Ishikawa (cell line): ENCODE measurements around the gene SLAIN2.

Experiments
- CEBPB ChIP-seq: IDR thresholded peaks from 2 replicates; pipeline ENCODE4 v1.6.1; 2012
- CREB1 ChIP-seq: IDR thresholded peaks from 2 replicates; pipeline ENCODE4 v1.6.1; 2012; ENCODE audit warnings: low read depth
- EGR1 ChIP-seq: IDR thresholded peaks from 2 replicates; pipeline ENCODE4 v1.6.1; 2012
- EP300 ChIP-seq: IDR thresholded peaks from 2 replicates; pipeline ENCODE4 v1.6.1; 2012; ENCODE audit warnings: borderline replicate concordance
- FOXM1 ChIP-seq: IDR thresholded peaks from 2 replicates; pipeline ENCODE4 v1.6.1; 2012; ENCODE audit warnings: low read depth, borderline replicate concordance
- MAX ChIP-seq: IDR thresholded peaks from 2 replicates; pipeline ENCODE4 v1.6.1; 2012
- NFIC ChIP-seq: IDR thresholded peaks from 2 replicates; pipeline ENCODE4 v1.6.1; 2012
- RAD21 ChIP-seq: IDR thresholded peaks from 2 replicates; pipeline ENCODE4 v1.6.1; 2012; ENCODE audit warnings: low read depth
- REST ChIP-seq: IDR thresholded peaks from 2 replicates; pipeline ENCODE4 v1.6.1; 2012; ENCODE audit warnings: low read depth, mild to moderate bottlenecking
- TAF1 ChIP-seq: IDR thresholded peaks from 2 replicates; pipeline ENCODE4 v1.6.1; 2012; ENCODE audit warnings: low read depth, mild to moderate bottlenecking
- TCF12 ChIP-seq: IDR thresholded peaks from 2 replicates; pipeline ENCODE4 v1.6.1; 2012; ENCODE audit warnings: low read depth
- TEAD4 ChIP-seq: IDR thresholded peaks from 2 replicates; pipeline ENCODE4 v1.6.1; 2012
- USF1 ChIP-seq: IDR thresholded peaks from 2 replicates; pipeline ENCODE4 v1.6.1; 2012
- YY1 ChIP-seq: IDR thresholded peaks from 2 replicates; pipeline ENCODE4 v1.6.1; 2012; ENCODE audit warnings: low read depth
- ZBTB7A ChIP-seq: IDR thresholded peaks from 2 replicates; pipeline ENCODE4 v1.6.1; 2012; ENCODE audit warnings: low read depth

Gene SLAIN2

DNA sequence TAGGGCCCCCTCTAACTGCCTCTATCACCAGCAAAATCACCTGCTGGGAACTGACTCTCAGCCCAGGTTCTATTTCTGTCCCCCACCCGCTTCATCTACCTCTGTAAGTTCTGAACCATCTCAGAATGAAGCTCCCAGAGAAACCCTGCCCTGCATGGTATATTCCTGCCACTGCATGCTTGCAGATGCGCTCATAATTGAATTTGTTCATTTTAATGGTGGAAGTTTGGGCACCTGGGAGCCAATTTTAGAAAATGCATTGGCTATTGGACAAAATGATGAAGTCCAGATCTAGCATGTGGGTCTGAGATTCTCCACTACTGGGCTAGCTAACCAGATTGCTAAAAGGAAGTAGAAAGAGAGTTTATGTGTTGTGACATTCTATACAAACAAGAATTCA lies 113.3 kb downstream of the SLAIN2 start:
- TF ChIP-seq EGR1 (no peak), ZBTB7A (no peak), FOXM1 (no peak), TAF1 (no peak), RAD21 (no peak), TEAD4 (no peak), CEBPB (no peak), REST (no peak), YY1 (no peak), USF1 (no peak)

- TF ChIP-seq RAD21: no peak
- TF ChIP-seq NFIC: no peak
- TF ChIP-seq MAX: no peak
- no peak for TF ChIP-seq CREB1
- TF ChIP-seq CEBPB: no peak
- TF ChIP-seq TCF12: no peak
- TF ChIP-seq REST: no peak
- no peak for TF ChIP-seq USF1
- no peak for TF ChIP-seq ZBTB7A
- no peak for TF ChIP-seq EGR1
- TF ChIP-seq TAF1: no peak
- TF ChIP-seq YY1: no peak
These were observed 119.7 kb downstream of the SLAIN2 start for GRCh38 chr4:48461000-48461399.

DNA sequence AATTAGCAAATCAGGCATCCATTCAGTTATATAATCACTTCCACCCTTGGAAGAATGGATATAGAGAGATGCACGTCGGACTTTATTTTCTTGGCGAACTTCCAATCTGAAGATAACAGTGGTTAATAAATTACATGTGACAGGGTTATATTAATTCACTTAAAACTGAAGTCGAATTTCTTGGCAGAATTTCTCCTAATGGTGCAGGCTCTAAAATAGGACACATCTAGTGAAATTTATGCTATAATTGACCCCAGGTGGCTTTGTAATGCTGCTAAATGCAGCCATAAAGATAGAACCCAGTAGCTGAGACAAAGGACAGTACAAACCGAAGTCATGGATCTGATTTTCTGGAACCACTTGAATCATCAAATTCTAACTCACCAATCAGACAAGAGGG lies 121.0 kb downstream of the SLAIN2 start:
- TF ChIP-seq NFIC (no peak), REST (no peak), CEBPB (no peak), FOXM1 (no peak), TCF12 (no peak), RAD21 (no peak), USF1 (no peak), EGR1 (no peak), YY1 (no peak)

GRCh38 chr4:48467442-48467841 lies 126.1 kb downstream of the SLAIN2 start:
- TF ChIP-seq TEAD4 (no peak), EGR1 (no peak), USF1 (no peak), TCF12 (no peak), RAD21 (no peak), NFIC (no peak), EP300 (no peak), REST (no peak), FOXM1 (no peak), CREB1 (no peak), MAX (no peak), CEBPB (no peak), TAF1 (no peak), ZBTB7A (no peak), YY1 (no peak)
